Stimulated activated naive CD8-positive, alpha-beta T cell treated with anti-CD3 and anti-CD28 coated beads, Interleukin-15, amount 100 ng/mL, for 72 hours (primary cell): Measurements from ENCODE around the gene BIRC3.
A peak's percentile ranks its signal among the peaks of the same experiment; 100 is the strongest.

Source experiments
- ATAC-seq: fragments of 150-1000 bp; cut with Tn5 transposase; 2 replicates; pipeline ENCODE4 v1.10.0; 2021; ENCODE audit warnings: mild to moderate bottlenecking, moderate library complexity
- DNase-seq, 2 donors: peaks; one replicate each; pipeline ENCODE4 v3.0.0; 2021 to 2022
- H3K27ac Mint-ChIP-seq, 2 donors: one replicate each; pipeline ENCODE4 v1.8.0; 2022; ENCODE audit warnings: mild to moderate bottlenecking in 2 of 2, mixed read lengths in 2 of 2, moderate library complexity in 2 of 2
- H3K27me3 Mint-ChIP-seq: one replicate; pipeline ENCODE4 v1.8.0; 2022; ENCODE audit warnings: mixed read lengths
- H3K4me1 Mint-ChIP-seq: one replicate; pipeline ENCODE4 v1.8.0; 2022; ENCODE audit warnings: mild to moderate bottlenecking, mixed read lengths
- H3K4me3 Mint-ChIP-seq, 2 donors: one replicate each; pipeline ENCODE4 v1.8.0; 2022; ENCODE audit warnings: mild to moderate bottlenecking in 2 of 2, mixed read lengths in 2 of 2, moderate library complexity in 1 of 2
- H3K9me3 Mint-ChIP-seq, 2 donors: one replicate each; pipeline ENCODE4 v1.8.0; 2022; ENCODE audit warnings: mixed read lengths in 2 of 2

Gene BIRC3

DNA sequence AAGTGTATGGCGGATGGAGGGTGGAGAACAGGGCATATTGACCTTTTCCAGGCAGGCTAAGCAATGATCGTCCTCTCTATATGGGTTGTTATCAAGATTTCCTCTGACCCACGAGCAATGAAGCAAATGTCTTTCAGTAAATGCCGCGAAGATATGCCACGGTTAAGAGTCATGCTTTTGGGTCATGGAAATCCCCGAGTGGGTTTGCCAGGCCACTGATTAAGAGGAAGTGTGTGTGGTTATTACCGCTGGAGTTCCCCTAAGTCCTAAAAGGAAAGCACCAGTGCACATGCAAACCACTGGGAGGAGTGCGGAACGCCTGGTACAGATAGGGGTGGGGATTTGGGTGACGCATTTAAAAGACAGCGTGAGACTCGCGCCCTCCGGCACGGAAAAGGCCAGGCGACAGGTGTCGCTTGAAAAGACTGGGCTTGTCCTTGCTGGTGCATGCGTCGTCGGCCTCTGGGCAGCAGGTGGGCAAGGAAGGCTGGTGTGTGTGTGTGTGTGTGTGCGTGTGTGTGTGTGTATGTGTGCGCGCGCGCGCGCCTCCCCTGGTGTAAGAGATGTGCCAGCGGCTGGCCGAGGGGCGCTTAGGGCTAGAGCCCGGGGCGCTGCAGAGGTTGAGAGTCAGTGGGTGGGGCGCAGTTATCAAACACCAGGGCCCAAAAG is at the start of gene BIRC3:
BIRC3 (plus strand) TSS at position 386 of the 669 bp plus-strand sequence. CDS start 7,026 bp downstream, outside the sequence.
- Mint-ChIP-seq H3K27ac (peak within 1 kb of the TSS; percentile 91 to 96), H3K4me1 (peaks cover 65% of the 10 kb centered on the region)
- peak; percentile 93 for ATAC-seq

GRCh38 chr11:102267609-102268008 is 49.7 kb upstream of the BIRC3 start:
- Mint-ChIP-seq H3K9me3 (no peaks in the 10 kb centered on the region), H3K27ac (no peak overlapping the region), H3K27me3 (peaks cover 25% of the 10 kb centered on the region), H3K4me3 (peak overlapping the region; percentile 47 to 62), H3K4me1 (peaks cover 32% of the 10 kb centered on the region)
- no peak for ATAC-seq
- no peak for DNase-seq

More for the DNA sequence above, at the start of gene BIRC3:
- peak; percentile 92 to 97 for DNase-seq
- H3K9me3 Mint-ChIP-seq = no peaks in the 10 kb centered on the region
- H3K27me3 Mint-ChIP-seq = no peaks in the 10 kb centered on the region
- H3K4me3 Mint-ChIP-seq = peak within 1 kb of the TSS; percentile 94

GRCh38 chr11:102268083-102268984 is 49.0 kb upstream of the BIRC3 start:
- peaks cover 32% of the 10 kb centered on the region for H3K4me1 Mint-ChIP-seq
- H3K27me3 Mint-ChIP-seq = peaks cover 28% of the 10 kb centered on the region
- ATAC-seq (peak; percentile 99), DNase-seq (peak; percentile 77 to 85)
- peak overlapping the region; percentile 62 to 75 for H3K4me3 Mint-ChIP-seq
- no peaks in the 10 kb centered on the region for H3K9me3 Mint-ChIP-seq
- peak overlapping the region in 1 of 2 donors; percentile 10 for H3K27ac Mint-ChIP-seq

DNA sequence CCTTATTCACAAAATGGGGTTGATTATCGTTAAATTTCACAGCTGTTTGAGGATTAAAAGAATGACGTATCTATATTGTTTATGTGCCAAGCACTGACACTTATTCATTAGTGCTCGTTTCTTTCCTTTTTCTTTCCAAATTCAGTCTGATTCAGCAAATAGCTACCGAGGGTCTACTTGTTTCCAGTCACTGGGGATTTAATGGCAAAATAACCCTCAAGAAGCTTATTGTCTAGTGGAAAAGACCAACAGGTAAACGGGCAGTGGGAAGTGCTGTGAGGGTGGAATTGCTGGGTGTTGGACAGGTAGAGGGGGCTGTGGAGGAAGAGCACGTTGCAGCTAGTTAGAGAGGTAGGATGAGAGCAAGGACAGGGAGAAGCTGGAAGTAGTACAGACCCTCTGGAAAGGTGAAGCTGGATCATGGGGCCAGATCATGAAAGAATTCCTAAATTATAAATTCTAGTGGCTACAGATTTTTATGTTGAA is 48.3 kb upstream of the BIRC3 start:
- H3K27me3 Mint-ChIP-seq = peaks cover 28% of the 10 kb centered on the region

DNA sequence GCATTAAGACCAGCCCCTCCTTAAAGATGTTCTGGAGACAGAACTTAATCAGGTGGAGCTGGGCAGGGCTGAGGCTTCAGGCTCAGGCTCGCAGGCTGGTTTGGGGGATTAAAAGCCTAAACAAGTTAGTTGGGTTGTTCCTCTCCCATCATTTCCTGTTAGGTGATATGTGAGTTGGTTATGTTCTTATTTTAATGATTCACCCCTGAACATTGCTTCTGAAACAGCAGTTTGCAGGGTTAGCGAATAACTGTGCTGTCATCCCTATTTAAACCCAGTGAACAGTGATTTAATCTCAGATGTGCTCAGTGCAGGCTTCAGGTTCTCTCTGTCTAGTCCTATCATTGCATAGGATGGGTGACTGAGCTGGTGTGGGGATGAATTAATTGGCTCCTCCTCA is 47.4 kb upstream of the BIRC3 start:
- DNase-seq (no peak), ATAC-seq (no peak)
- Mint-ChIP-seq H3K9me3 (no peaks in the 10 kb centered on the region), H3K4me1 (peaks cover 32% of the 10 kb centered on the region), H3K27ac (no peak overlapping the region), H3K27me3 (peaks cover 28% of the 10 kb centered on the region), H3K4me3 (peak overlapping the region in 1 of 2 donors; percentile 75)

More for the DNA sequence above, 48.3 kb upstream of the BIRC3 start:
- H3K9me3 Mint-ChIP-seq = no peaks in the 10 kb centered on the region
- peak overlapping the region; percentile 56 to 75 for H3K4me3 Mint-ChIP-seq
- peaks cover 32% of the 10 kb centered on the region for H3K4me1 Mint-ChIP-seq
- no peak for DNase-seq
- no peak for ATAC-seq
- peak overlapping the region in 1 of 2 donors; percentile 10 for H3K27ac Mint-ChIP-seq

DNA sequence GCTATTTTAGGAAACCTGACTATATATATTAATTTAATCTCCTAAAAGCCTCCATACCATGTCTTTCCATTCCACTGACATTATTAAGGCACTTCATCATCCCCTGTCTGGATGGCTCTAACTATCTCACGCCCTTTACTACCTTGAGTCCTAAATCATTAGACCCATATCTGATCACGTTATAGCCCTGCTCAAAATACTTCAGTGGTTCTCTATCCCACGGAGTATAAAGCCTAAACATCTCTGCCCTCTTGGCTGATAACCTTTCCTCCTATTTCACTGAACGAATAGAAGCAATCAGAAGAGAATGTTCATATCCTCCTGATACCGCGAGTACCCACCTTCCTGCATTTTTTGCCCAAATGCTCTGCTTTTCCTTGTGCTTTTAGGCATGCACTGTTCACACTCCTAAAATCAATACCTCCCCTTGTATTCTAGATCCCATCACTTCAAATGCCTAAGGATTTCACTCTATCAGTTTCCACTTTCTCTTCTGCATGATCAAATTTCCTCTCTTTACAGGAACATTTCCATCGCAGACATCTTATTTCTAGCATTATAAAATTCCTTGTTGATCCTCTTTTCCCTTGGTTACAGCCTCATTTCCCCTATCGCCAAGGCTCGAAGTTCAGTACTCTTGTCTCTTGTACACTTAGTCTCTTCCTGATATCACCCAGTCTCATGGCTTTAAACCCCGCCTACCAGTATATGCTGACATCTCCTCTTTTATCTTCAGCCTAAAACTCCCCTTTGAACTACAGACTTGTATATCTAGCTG is 45.0 kb upstream of the BIRC3 start:
- no peak for ATAC-seq
- Mint-ChIP-seq H3K4me1 (peaks cover 32% of the 10 kb centered on the region), H3K27ac (no peak overlapping the region), H3K27me3 (peaks cover 47% of the 10 kb centered on the region), H3K4me3 (no peak overlapping the region), H3K9me3 (no peaks in the 10 kb centered on the region)
- DNase-seq = no peak

DNA sequence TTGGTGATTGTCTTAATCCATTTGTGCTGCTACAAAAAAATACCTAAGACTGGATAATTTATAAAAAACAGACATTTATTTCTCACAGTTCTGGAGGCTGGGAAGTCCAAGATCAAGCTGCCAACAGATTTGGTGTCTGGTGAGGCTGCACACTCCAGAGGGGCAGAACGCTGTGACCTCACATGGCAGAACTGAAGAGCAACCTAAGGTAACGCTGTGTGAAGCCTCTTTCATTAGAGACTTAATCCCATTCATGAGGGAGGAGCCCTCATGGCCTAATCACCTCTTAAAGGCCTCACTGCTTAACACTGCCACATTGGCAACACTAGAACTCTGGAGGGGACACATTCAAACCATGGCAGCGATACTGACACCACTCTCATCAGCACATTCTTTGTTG is 42.7 kb upstream of the BIRC3 start:
- Mint-ChIP-seq H3K4me1 (peaks cover 19% of the 10 kb centered on the region), H3K27me3 (peaks cover 26% of the 10 kb centered on the region), H3K27ac (no peak overlapping the region), H3K4me3 (no peak overlapping the region), H3K9me3 (no peaks in the 10 kb centered on the region)
- no peak for DNase-seq
- no peak for ATAC-seq

DNA sequence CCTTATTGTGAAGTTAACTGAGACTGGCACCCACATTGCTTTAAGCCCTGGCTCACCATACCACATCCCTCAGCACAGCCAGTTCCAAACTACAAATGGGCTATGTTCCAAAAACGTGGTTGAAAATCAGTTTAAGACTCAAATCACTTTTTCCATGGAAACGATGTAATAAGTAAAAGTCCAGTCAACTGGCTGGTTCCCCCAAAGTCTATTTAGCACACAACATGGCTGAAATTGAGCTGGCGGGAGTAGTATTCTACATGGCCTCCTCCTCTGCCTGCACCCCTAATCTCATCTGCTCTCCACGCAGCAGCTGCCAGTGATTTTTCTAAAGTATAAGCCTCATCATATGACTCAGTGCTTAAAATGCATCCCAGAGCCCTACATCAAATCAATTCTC is 40.9 kb upstream of the BIRC3 start:
- ATAC-seq (no peak), DNase-seq (no peak)
- no peak overlapping the region for H3K4me3 Mint-ChIP-seq
- H3K27me3 Mint-ChIP-seq = peaks cover 26% of the 10 kb centered on the region
- H3K9me3 Mint-ChIP-seq = no peaks in the 10 kb centered on the region
- peaks cover 21% of the 10 kb centered on the region for H3K4me1 Mint-ChIP-seq
- no peak overlapping the region for H3K27ac Mint-ChIP-seq

GRCh38 chr11:102276783-102277182 is 40.5 kb upstream of the BIRC3 start:
- Mint-ChIP-seq H3K9me3 (no peaks in the 10 kb centered on the region), H3K27ac (no peak overlapping the region), H3K4me3 (no peak overlapping the region), H3K4me1 (peaks cover 21% of the 10 kb centered on the region), H3K27me3 (peaks cover 26% of the 10 kb centered on the region)
- DNase-seq (no peak), ATAC-seq (no peak)

GRCh38 chr11:102279641-102280170 is 37.6 kb upstream of the BIRC3 start:
- H3K27ac Mint-ChIP-seq = peak overlapping the region in 1 of 2 donors; percentile 58
- H3K27me3 Mint-ChIP-seq = peaks cover 18% of the 10 kb centered on the region
- H3K9me3 Mint-ChIP-seq = no peaks in the 10 kb centered on the region
- no peak for DNase-seq
- H3K4me1 Mint-ChIP-seq = peaks cover 21% of the 10 kb centered on the region
- ATAC-seq = peak; percentile 87
- H3K4me3 Mint-ChIP-seq = peak overlapping the region; percentile 54 to 57

GRCh38 chr11:102280245-102280833 is 36.9 kb upstream of the BIRC3 start:
- H3K4me1 Mint-ChIP-seq = peaks cover 21% of the 10 kb centered on the region
- ATAC-seq (no peak), DNase-seq (no peak)
- H3K9me3 Mint-ChIP-seq = no peaks in the 10 kb centered on the region
- peaks cover 16% of the 10 kb centered on the region for H3K27me3 Mint-ChIP-seq
- no peak overlapping the region for H3K4me3 Mint-ChIP-seq
- no peak overlapping the region for H3K27ac Mint-ChIP-seq

DNA sequence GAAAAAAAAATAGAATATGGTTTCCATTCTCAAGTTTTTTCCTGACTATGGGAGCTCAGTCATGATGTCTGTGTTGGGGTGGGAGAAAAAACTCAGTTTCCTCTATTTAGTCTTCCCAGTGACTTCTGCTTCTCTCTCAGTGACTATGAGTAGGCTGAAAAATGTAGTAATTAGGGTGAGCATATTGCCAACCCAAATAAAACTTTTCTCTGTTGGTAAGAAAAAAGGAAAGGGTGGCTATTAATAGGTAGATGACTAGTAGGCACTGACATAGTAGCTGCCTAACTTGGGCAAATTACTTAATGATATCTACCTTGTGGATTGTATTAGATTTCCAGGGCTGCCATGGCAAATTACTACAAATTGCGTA is 34.2 kb upstream of the BIRC3 start:
- no peak for DNase-seq
- no peaks in the 10 kb centered on the region for H3K27me3 Mint-ChIP-seq

DNA sequence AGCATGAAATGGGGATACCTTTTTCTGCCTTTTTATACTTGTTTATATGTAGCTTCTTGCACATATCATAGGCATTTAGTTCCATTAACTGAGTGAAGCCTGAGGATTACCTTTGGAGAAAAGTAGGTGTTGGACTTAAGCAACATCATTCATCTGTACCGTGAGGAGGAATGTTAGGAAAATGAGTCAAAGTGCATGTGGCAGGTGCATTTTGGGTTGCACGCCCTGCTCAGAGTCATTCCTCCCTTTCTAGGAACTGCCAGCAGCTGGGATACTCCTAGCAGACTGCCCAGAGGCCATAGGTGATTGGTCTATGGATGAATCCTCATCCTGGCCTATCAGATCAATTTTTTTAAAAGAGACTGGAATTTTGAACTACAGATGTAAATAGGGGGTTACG is 33.3 kb upstream of the BIRC3 start:
- H3K9me3 Mint-ChIP-seq = no peaks in the 10 kb centered on the region
- ATAC-seq (no peak), DNase-seq (no peak)
- H3K27me3 Mint-ChIP-seq = no peaks in the 10 kb centered on the region
- no peak overlapping the region for H3K27ac Mint-ChIP-seq
- H3K4me1 Mint-ChIP-seq = peaks cover 27% of the 10 kb centered on the region
- no peak overlapping the region for H3K4me3 Mint-ChIP-seq

More for the DNA sequence above, 34.2 kb upstream of the BIRC3 start:
- Mint-ChIP-seq H3K4me1 (peaks cover 24% of the 10 kb centered on the region), H3K27ac (no peak overlapping the region), H3K4me3 (no peak overlapping the region), H3K9me3 (no peaks in the 10 kb centered on the region)
- no peak for ATAC-seq

- DNase-seq (no peak), ATAC-seq (no peak)
- Mint-ChIP-seq H3K9me3 (no peaks in the 10 kb centered on the region), H3K27ac (no peak overlapping the region), H3K4me1 (peaks cover 22% of the 10 kb centered on the region), H3K4me3 (no peak overlapping the region), H3K27me3 (no peaks in the 10 kb centered on the region)
Observed at GRCh38 chr11:102286292-102286691, 31.0 kb upstream of the BIRC3 start.
